OCI-M1 (cell line): ENCODE measurements around the gene NUTF2.
"Not testable (repeated sequence)": the region's sequence is repeated elsewhere in the genome, so short reads cannot be mapped to it uniquely, and the experiment has no call there.

ENCODE experiments used
- DNase-seq: peaks from one replicate; lab custom pipeline; 2025; lab: John Stamatoyannopoulos, UW

The NUTF2 gene

GRCh38 chr16:67885545-67885944, 38.8 kb downstream of the NUTF2 start:
- no peak for DNase-seq

- no peak for DNase-seq
These were observed 39.2 kb downstream of the NUTF2 start for GRCh38 chr16:67885976-67886375.

- peak; percentile 7 for DNase-seq
These were observed 39.7 kb downstream of the NUTF2 start for GRCh38 chr16:67886387-67886786.

GRCh38 chr16:67888331-67888730, 41.6 kb downstream of the NUTF2 start:
- no peak for DNase-seq

GRCh38 chr16:67892375-67892774, 45.6 kb downstream of the NUTF2 start:
- DNase-seq: peak; percentile 70

GRCh38 chr16:67892899-67893742, 46.4 kb downstream of the NUTF2 start, which contains the start of gene PSKH1:
Gene PSKH1, plus strand, starts transcription at chr16:67893254. Its CDS starts 15,496 bp downstream, at chr16:67908750.
- peak; percentile 98 for DNase-seq

- DNase-seq: peak; percentile 48
These were observed 47.1 kb downstream of the NUTF2 start for GRCh38 chr16:67893743-67894399.

- DNase-seq: no peak
These were observed 50.5 kb downstream of the NUTF2 start for GRCh38 chr16:67897231-67897630.

- no peak for DNase-seq
These were observed 55.0 kb downstream of the NUTF2 start for GRCh38 chr16:67901734-67902133.

- no peak for DNase-seq
These were observed 56.1 kb downstream of the NUTF2 start for GRCh38 chr16:67902831-67903230.

- DNase-seq: no peak
These were observed 60.9 kb downstream of the NUTF2 start for GRCh38 chr16:67907397-67908180.

GRCh38 chr16:67909056-67909742, 62.5 kb downstream of the NUTF2 start:
- DNase-seq: no peak

GRCh38 chr16:67910158-67910557, 63.4 kb downstream of the NUTF2 start:
- DNase-seq: no peak

- DNase-seq: no peak
These were observed 68.2 kb downstream of the NUTF2 start for GRCh38 chr16:67914758-67915495.

- DNase-seq: not testable (repeated sequence)
These were observed 68.7 kb downstream of the NUTF2 start for GRCh38 chr16:67915496-67915769.

- DNase-seq: no peak
These were observed 69.3 kb downstream of the NUTF2 start for GRCh38 chr16:67915831-67916723.

- no peak for DNase-seq
These were observed 70.6 kb downstream of the NUTF2 start for GRCh38 chr16:67917140-67917851.

GRCh38 chr16:67917852-67918236, 71.1 kb downstream of the NUTF2 start:
- peak; percentile 13 for DNase-seq

GRCh38 chr16:67919622-67920221, 73.0 kb downstream of the NUTF2 start:
- peak; percentile 24 for DNase-seq
